A549 (cell line): ENCODE results near the gene PDLIM7. TPM values are rescaled to one million over a fixed set of nuclear protein-coding genes. Genes with fewer than 3 reads are reported as not detected.

Experiments
- ATAC-seq, 2 experiments: fragments of 200-7000 bp in 1 of 2; fragments of >200 bp in 1 of 2; cut with Nextera tagmentation in 1 of 2; cut with Tn5 transposase in 1 of 2; 3 replicates each; pipeline versions ENCODE4 v1.8.0 to v1.9.1; 2018 to 2020; ENCODE audit warnings: mild to moderate bottlenecking in 1 of 2, moderate library complexity in 1 of 2
- CTCF ChIA-PET: fragments of 300-600 bp; sonication (Branson Sonifier 250); formaldehyde crosslinking; extraction: SDS; loops from one replicate; lab custom pipeline; 2021; ENCODE audit warnings: antibody characterized with exemption, inconsistent platforms; lab: Yijun Ruan, JAX
- POLR2A ChIA-PET: fragments of 350-600 bp; formaldehyde crosslinking; extraction: SDS; loops from one replicate; lab custom pipeline; 2021; ENCODE audit warnings: antibody characterized with exemption, inconsistent platforms; lab: Yijun Ruan, JAX
- DNase-seq, 2 experiments: peaks; one replicate each; pipeline versions ENCODE4 v3.0.0 to v3.0.0-alpha.2; 2011 to 2016; ENCODE audit warnings: low read depth in 1 of 2, low spot score in 1 of 2
- FAIRE-seq: peaks from 2 replicates; lab custom pipeline; 2011; peaks lifted over from hg19 to GRCh38; lab: Jason Lieb, UNC
- H3K27ac ChIP-seq, 2 experiments: fragments of >200 bp; sonication (Bioruptor Twin); formaldehyde crosslinking; 3 replicates each; pipeline ENCODE4 v1.5.1; 2016 to 2017
- H3K4me1 ChIP-seq: fragments of >200 bp; sonication (Bioruptor Twin); formaldehyde crosslinking; 3 replicates; pipeline ENCODE4 v1.6.1; 2016
- H3K4me2 ChIP-seq: fragments of >200 bp; sonication (Bioruptor Twin); formaldehyde crosslinking; 3 replicates; pipeline ENCODE4 v1.6.1; 2016
- H3K4me3 ChIP-seq: fragments of >200 bp; sonication (Bioruptor Twin); formaldehyde crosslinking; 3 replicates; pipeline ENCODE4 v1.5.1; 2016
- H3K9me3 ChIP-seq: fragments of >200 bp; sonication (Bioruptor Twin); formaldehyde crosslinking; 3 replicates; pipeline ENCODE4 v1.6.1; 2016
- CBX2 ChIP-seq: fragments of 200-600 bp; sonication (generic); IDR thresholded peaks from 2 replicates; pipeline ENCODE4 v1.6.1; 2016; ENCODE audit warnings: low read depth, mild to moderate bottlenecking, borderline replicate concordance
- CEBPB ChIP-seq, 2 experiments: fragments of >200 bp in 1 of 2; sonication (Bioruptor Twin) in 1 of 2; formaldehyde crosslinking in 1 of 2; IDR thresholded peaks; 2 replicates each; pipeline ENCODE4 v1.6.1; 2012 to 2016
- CHD2 ChIP-seq: fragments of 150-350 bp; IDR thresholded peaks from 2 replicates; pipeline ENCODE4 v1.6.1; 2014; ENCODE audit warnings: low read length; ENCODE audit not compliant: partially characterized antibody
- EHF ChIP-seq: fragments of 250-450 bp; sonication (Bioruptor Pico); IDR thresholded peaks from 2 replicates; pipeline ENCODE4 v1.5.0; 2020; ENCODE audit warnings: mild to moderate bottlenecking
- EP300 ChIP-seq, 2 experiments: fragments of >200 bp; sonication (Bioruptor Twin); formaldehyde crosslinking; IDR thresholded peaks; 2 replicates in 1 of 2; 3 replicates in 1 of 2; pipeline ENCODE4 v1.6.1; 2016 to 2017
- ESRRA ChIP-seq: fragments of 150-350 bp; IDR thresholded peaks from 2 replicates; pipeline ENCODE4 v1.6.1; 2014; ENCODE audit warnings: mild to moderate bottlenecking, low read length, borderline replicate concordance
- FOSL2 ChIP-seq, 2 experiments: fragments of 450-650 bp in 1 of 2; fragments of >200 bp in 1 of 2; sonication (Bioruptor Twin) in 1 of 2; formaldehyde crosslinking; IDR thresholded peaks; 2 replicates each; pipeline versions ENCODE4 v1.5.0 to v1.6.1; 2016 to 2020; ENCODE audit warnings: mild to moderate bottlenecking in 1 of 2, moderate library complexity in 1 of 2
- FOXS1 ChIP-seq: fragments of 250-450 bp; sonication (Bioruptor Pico); IDR thresholded peaks from 2 replicates; pipeline ENCODE4 v1.5.0; 2020; ENCODE audit warnings: mild to moderate bottlenecking, moderate library complexity
- HEYL ChIP-seq: fragments of 250-450 bp; sonication (Bioruptor Pico); IDR thresholded peaks from 2 replicates; pipeline ENCODE4 v1.8.0; 2021; ENCODE audit warnings: mild to moderate bottlenecking, moderate library complexity
- JUNB ChIP-seq: fragments of >200 bp; sonication (Bioruptor Twin); formaldehyde crosslinking; IDR thresholded peaks from 2 replicates; pipeline ENCODE4 v1.6.1; 2016
- KDM1A ChIP-seq: fragments of 200-600 bp; sonication (generic); IDR thresholded peaks from 2 replicates; pipeline ENCODE4 v1.6.1; 2016; ENCODE audit warnings: low read depth, mild to moderate bottlenecking
- POLR2AphosphoS2 ChIP-seq: conservative IDR thresholded peaks from 2 replicates; pipeline ENCODE4 v1.6.1; 2012; ENCODE audit warnings: low read length, improper control_type of control experiment, inconsistent platforms
- RNF2 ChIP-seq: fragments of 200-600 bp; sonication (generic); IDR thresholded peaks from 2 replicates; pipeline ENCODE4 v1.6.1; 2016; ENCODE audit warnings: low read depth, mild to moderate bottlenecking, antibody characterized with exemption, moderate library complexity, borderline replicate concordance
- SMC3 ChIP-seq: fragments of >200 bp; sonication (Bioruptor Twin); formaldehyde crosslinking; IDR thresholded peaks from 3 replicates; pipeline ENCODE4 v1.6.1; 2018; ENCODE audit warnings: inconsistent platforms
- TFCP2L1 ChIP-seq: fragments of 250-450 bp; sonication (Bioruptor Pico); IDR thresholded peaks from 2 replicates; pipeline ENCODE4 v1.5.0; 2021; ENCODE audit warnings: mild to moderate bottlenecking
- ZNF302 ChIP-seq: fragments of 250-450 bp; sonication (Bioruptor Pico); IDR thresholded peaks from 2 replicates; pipeline ENCODE4 v1.9.0; 2021; ENCODE audit warnings: inconsistent platforms, mild to moderate bottlenecking, moderate library complexity
- WGBS: methylation state at CpG from one replicate; pipeline ENCODE4 v1.1.6; 2017; ENCODE audit errors: missing lambda C conversion rate; 5-methylcytosine and 5-hydroxymethylcytosine counted together
- polyA plus RNA-seq, 4 experiments: library from polyadenylated mRNA; depleted of rRNA in 3 of 4; stranded (reverse); fragments of >200 nt; fragmentation: RNase III in 1 of 4; extraction: RNeasy Plus Mini Kit Qiagen cat#74134 plus additional on column Dnase treatment in 1 of 4; gene quantifications; 2 replicates in 3 of 4; 3 replicates in 1 of 4; pipeline ENCODE4 v1.2.3, GENCODE V29; 2011 to 2017
- TF ChIP-seq, protein P1 (sequence below): fragments of 450-650 bp; IDR thresholded peaks from 2 replicates; pipeline ENCODE4 v1.6.1; 2014; ENCODE audit warnings: antibody characterized with exemption
- TF ChIP-seq, protein P2 (sequence below): fragments of 150-350 bp; IDR thresholded peaks from 2 replicates; pipeline ENCODE4 v1.6.1; 2014; ENCODE audit warnings: low read depth, mild to moderate bottlenecking, low read length

The PDLIM7 gene
- polyA plus RNA-seq, 2 of the 4 experiments (the other 2 are of a cell fraction) = 30.7 to 124 TPM

DNA sequence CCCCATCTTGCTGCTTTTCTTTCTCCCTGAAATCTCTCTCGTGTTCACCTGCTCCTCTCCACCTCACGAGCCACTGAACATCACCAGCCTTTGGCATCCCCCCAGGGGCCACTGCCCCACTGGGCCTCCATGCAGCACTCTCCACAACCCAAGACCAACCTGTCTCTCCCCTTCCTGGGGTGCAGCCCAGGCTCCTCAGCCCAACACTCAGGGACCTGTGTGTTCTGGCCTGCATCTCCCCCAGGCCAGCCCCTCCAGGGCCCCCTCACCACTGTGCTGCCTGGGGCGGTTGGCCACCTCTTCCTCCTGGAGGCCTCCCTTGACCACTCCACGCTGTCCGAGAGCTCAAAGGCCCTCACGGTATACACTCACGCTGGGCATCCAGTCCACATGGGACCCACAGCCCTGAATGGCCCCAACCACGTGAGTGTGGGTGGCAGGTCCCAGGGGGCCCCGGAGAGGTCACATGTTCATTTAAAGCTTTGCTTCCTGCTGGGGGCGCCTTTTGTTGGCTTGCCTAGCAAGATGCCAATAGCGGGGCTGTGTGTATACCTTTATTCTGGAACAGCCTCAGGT is 12.7 kb upstream of the PDLIM7 start:
- ATAC-seq = no peak
- FAIRE-seq = no peak
- 94% methylated on average over 11 of the region's 11 CpGs for WGBS

DNA sequence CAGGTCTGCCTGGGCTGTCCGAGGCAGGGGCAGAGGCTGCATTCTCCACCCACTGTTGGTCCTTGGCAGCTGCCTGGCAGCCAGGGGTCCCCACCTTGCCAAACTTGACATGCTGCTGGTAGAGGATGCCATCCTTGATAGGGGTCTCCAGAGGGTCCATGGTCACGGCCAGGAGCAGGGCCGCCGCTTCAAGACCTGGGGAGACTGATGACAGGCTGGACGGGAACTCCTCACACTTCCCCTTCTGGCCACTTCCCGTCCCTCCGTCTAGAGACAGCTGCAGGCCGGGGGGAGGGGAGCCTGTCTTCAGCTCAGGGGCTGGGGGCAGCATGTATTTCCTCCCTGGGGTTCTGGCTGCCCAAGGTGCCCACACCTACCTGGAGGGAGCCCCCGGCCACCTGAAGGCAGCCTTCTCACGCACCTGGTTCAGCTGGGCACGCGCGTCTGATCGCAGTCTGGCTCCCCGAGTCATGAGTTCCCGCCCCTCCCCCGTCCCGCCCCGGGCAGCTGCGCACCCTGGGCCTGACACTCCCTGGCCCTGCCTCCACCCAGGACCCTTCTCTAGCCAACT is 12.1 kb upstream of the PDLIM7 start, which contains the start of gene DOK3:
Gene DOK3, minus strand, starts transcription at position 446 of the 571 bp plus-strand sequence. Its CDS starts 286 bp downstream, at position 160.
- POLR2A ChIA-PET = no interaction called here
- no peaks in the 10 kb centered on the region for H3K9me3 ChIP-seq
- no peak within 1 kb of the TSS for H3K27ac ChIP-seq
- no peak for TF ChIP-seq CEBPB (IDR thresholded peaks at IDR 0.05)
- ATAC-seq = no peak
- no peak within 1 kb of the TSS for H3K4me2 ChIP-seq
- CTCF ChIA-PET = interaction anchor here (0.7 to 4.3 kb wide), 10 partner anchors 8 to 396 kb away, joined by 3 to 40 read pairs (median 4); no protein-coding TSS in a partner anchor
- no peak within 1 kb of the TSS for H3K4me3 ChIP-seq
- no peak for FAIRE-seq
- DNase-seq = no peak
- WGBS = 92% methylated on average over 15 of the region's 20 CpGs
- H3K4me1 ChIP-seq = no peaks in the 10 kb centered on the region

More for the DNA sequence above, 12.7 kb upstream of the PDLIM7 start:
- ChIA-PET POLR2A (no interaction called here), CTCF (interaction anchor here (1.2 to 4.3 kb wide), 7 partner anchors 9 to 105 kb away, joined by 3 to 40 read pairs (median 5); no protein-coding TSS in a partner anchor)
- Histone ChIP-seq H3K4me1 (no peaks in the 10 kb centered on the region; the same call in 2 of the 3 replicates), H3K4me3 (no peak overlapping the region), H3K27ac (no peak overlapping the region), H3K9me3 (no peaks in the 10 kb centered on the region), H3K4me2 (no peak overlapping the region)
- DNase-seq = no peak
- TF ChIP-seq EHF (CRISPR knock-in tag) (no peak), HEYL (no peak)

DNA sequence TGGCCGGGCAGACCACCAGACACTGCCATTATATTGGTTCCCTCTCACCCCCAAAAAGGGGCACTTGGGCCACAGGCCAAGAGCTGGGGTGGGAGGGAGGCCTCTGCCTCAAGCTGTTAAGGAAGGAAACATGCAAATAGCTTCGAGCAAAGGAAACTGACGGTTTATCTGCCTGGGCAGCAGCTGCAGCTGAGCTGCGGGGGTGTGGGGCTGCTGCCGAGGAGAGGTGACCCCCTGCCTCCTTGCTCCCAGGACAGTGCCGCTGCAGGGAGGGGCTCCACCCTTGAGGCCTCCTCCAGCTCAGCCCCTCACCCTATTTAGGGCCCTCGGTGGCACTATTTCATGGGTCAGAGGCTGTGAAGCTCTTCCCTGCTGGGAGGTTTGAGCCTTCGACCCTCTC is 11.4 kb upstream of the PDLIM7 start:
- CTCF ChIA-PET = interaction anchor here (0.7 to 4.3 kb wide), 12 partner anchors 8 to 395 kb away, joined by 3 to 40 read pairs (median 3); no protein-coding TSS in a partner anchor
- H3K4me1 ChIP-seq = no peaks in the 10 kb centered on the region
- no peak for ATAC-seq
- FAIRE-seq = no peak
- H3K27ac ChIP-seq = no peak overlapping the region
- TF ChIP-seq RNF2 = no peak
- no peak for TF ChIP-seq SMC3
- TF ChIP-seq JUNB = no peak
- TF ChIP-seq, all 56 proteins: peak for 0
- H3K9me3 ChIP-seq = no peaks in the 10 kb centered on the region
- H3K4me3 ChIP-seq = no peak overlapping the region
- H3K4me2 ChIP-seq = no peak overlapping the region
- no peak for DNase-seq
- 80% methylated on average over 8 of the region's 8 CpGs for WGBS
- POLR2A ChIA-PET = interaction anchor here (0.7 kb wide), 1 partner anchor 12 kb away, joined by 4 read pairs; the partner anchor contains the start of gene PDLIM7

DNA sequence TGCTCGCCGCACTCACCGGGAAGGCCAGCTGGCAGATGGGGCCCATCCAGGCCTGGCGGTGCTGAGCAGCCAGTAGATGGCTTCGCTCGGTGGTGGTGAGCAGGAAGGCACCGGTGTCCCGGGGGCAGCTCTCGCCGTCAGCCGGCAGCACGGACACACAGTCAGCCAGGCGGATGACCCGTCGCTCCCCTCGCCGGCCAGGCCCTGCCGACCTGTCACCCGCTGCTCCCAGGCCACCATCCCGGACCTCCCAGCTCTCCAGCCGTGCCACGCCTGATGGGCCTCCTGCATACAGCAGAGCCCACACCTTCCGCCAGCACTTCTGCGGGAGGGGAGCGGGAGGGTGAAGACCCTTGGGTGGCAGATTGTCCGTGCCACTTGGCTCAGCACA is 10.8 kb upstream of the PDLIM7 start:
- DNase-seq = no peak
- Histone ChIP-seq H3K4me3 (no peak overlapping the region), H3K4me2 (no peak overlapping the region), H3K9me3 (no peaks in the 10 kb centered on the region), H3K27ac (no peak overlapping the region), H3K4me1 (no peaks in the 10 kb centered on the region)
- no peak for FAIRE-seq
- WGBS = 95% methylated on average over 26 of the region's 26 CpGs
- ATAC-seq = no peak
- ChIA-PET POLR2A (interaction anchor here (0.7 kb wide), 1 partner anchor 11 kb away, joined by 4 read pairs; the partner anchor contains the start of gene PDLIM7), CTCF (interaction anchor here (0.9 to 4.3 kb wide), 10 partner anchors 7 to 395 kb away, joined by 3 to 40 read pairs (median 4); no protein-coding TSS in a partner anchor)
- TF ChIP-seq, protein P1, sequence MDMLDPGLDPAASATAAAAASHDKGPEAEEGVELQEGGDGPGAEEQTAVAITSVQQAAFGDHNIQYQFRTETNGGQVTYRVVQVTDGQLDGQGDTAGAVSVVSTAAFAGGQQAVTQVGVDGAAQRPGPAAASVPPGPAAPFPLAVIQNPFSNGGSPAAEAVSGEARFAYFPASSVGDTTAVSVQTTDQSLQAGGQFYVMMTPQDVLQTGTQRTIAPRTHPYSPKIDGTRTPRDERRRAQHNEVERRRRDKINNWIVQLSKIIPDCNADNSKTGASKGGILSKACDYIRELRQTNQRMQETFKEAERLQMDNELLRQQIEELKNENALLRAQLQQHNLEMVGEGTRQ = no peak
- TF ChIP-seq EP300 (IDR thresholded peaks at IDR 0.05) = no peak
- TF ChIP-seq ESRRA = no peak
- TF ChIP-seq ZNF302 (CRISPR knock-in tag) = no peak
- no peak for TF ChIP-seq CBX2
- no peak for TF ChIP-seq FOXS1 (CRISPR knock-in tag)
- TF ChIP-seq, protein P2, sequence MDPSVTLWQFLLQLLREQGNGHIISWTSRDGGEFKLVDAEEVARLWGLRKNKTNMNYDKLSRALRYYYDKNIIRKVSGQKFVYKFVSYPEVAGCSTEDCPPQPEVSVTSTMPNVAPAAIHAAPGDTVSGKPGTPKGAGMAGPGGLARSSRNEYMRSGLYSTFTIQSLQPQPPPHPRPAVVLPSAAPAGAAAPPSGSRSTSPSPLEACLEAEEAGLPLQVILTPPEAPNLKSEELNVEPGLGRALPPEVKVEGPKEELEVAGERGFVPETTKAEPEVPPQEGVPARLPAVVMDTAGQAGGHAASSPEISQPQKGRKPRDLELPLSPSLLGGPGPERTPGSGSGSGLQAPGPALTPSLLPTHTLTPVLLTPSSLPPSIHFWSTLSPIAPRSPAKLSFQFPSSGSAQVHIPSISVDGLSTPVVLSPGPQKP = no peak
- no peak for TF ChIP-seq FOSL2 (IDR thresholded peaks at IDR 0.05)
- TF ChIP-seq FOSL2 (CRISPR knock-in tag; IDR thresholded peaks at IDR 0.05) = no peak
- TF ChIP-seq RNF2 = no peak
- no peak for TF ChIP-seq KDM1A
- TF ChIP-seq TFCP2L1 (CRISPR knock-in tag) = no peak
- no peak for TF ChIP-seq CHD2
- no peak for TF ChIP-seq POLR2AphosphoS2
